Testis (tissue), 3 donors: ENCODE results near the gene TDRD1. TPM values are rescaled to one million over a fixed set of nuclear protein-coding genes. Genes with fewer than 3 reads are reported as not detected.

ENCODE experiments used
- DNase-seq: peaks from one replicate; pipeline ENCODE4 v3.0.0-alpha.2; 2019
- H3K27ac ChIP-seq, 2 donors: fragments of 200-600 bp; sonication (generic); one replicate each; pipeline ENCODE4 v1.5.1; 2019
- H3K27me3 ChIP-seq: fragments of 200-600 bp; sonication (generic); one replicate; pipeline ENCODE4 v1.5.1; 2019
- H3K36me3 ChIP-seq: fragments of 200-600 bp; sonication (generic); one replicate; pipeline ENCODE4 v1.5.1; 2017; ENCODE audit warnings: low read depth; ENCODE audit errors: missing control alignments
- H3K4me1 ChIP-seq: fragments of 200-600 bp; sonication (generic); one replicate; pipeline ENCODE4 v1.5.1; 2019
- H3K4me3 ChIP-seq, 2 donors: fragments of 200-600 bp; sonication (generic); one replicate each; pipeline ENCODE4 v1.5.1; 2017 to 2019
- H3K9me3 ChIP-seq: fragments of 200-600 bp; sonication (generic); one replicate; pipeline ENCODE4 v1.5.1; 2017
- CTCF ChIP-seq, 3 experiments: fragments of 450-650 bp in 2 of 3; fragments of 200-600 bp in 1 of 3; sonication (generic) in 1 of 3; IDR thresholded peaks; one replicate each; pipeline ENCODE4 v1.5.1; 2016 to 2019; ENCODE audit warnings: antibody characterized with exemption in 3 of 3, mild to moderate bottlenecking in 2 of 3, moderate library complexity in 1 of 3
- POLR2A ChIP-seq: fragments of 450-650 bp; IDR thresholded peaks from one replicate; pipeline ENCODE4 v1.6.1; 2017; ENCODE audit warnings: antibody characterized with exemption, mild to moderate bottlenecking, moderate library complexity
- WGBS, 2 donors: methylation state at CpG; one replicate each; pipeline ENCODE4 v1.1.5; 2018; 5-methylcytosine and 5-hydroxymethylcytosine counted together
- intact Hi-C: fragments of 100-400 bp; cut with DNase I; formaldehyde crosslinking; loops from one replicate; pipeline ENCODE4 v1.15.1; 2023; ENCODE audit warnings: low total_unique reads
- polyA plus RNA-seq: library from polyadenylated mRNA; stranded (reverse); fragments of 350-450 nt; fragmentation: Illumina TruSeq; extraction: RNeasy Lipid Tissue Mini Kit (QIAGEN cat#74804); gene quantifications from one replicate; pipeline ENCODE4 v1.2.3, GENCODE V29; 2014; ENCODE audit warnings: low read depth, low replicate concordance; ENCODE audit not compliant: insufficient read depth
- total RNA-seq, 2 donors: library from RNA; depleted of rRNA; stranded (reverse); fragments of >200 nt; gene quantifications; one replicate each; pipeline ENCODE4 v1.2.3, GENCODE V29; 2016

Gene TDRD1
- total and polyA plus RNA-seq, 3 donors from 2014 or later: 25.7 to 32.7 (median 32.3) TPM

- intact Hi-C loops: no loop called here
- WGBS, 2 donors: 59 to 63% methylated on average over 6 of the region's 6 CpGs
- peak; percentile 21 for DNase-seq
- no peaks in the 10 kb centered on the region for H3K9me3 ChIP-seq
- no peak overlapping the region for H3K27ac ChIP-seq
- H3K36me3 ChIP-seq: no peaks in the 10 kb centered on the region
- no peak for TF ChIP-seq CTCF (IDR thresholded peaks at IDR 0.05)
- TF ChIP-seq POLR2A: no peak
- H3K27me3 ChIP-seq: no peaks in the 10 kb centered on the region
- H3K4me1 ChIP-seq: no peaks in the 10 kb centered on the region
- no peak overlapping the region for H3K4me3 ChIP-seq
Measured at GRCh38 chr10:114265392-114266053, 86.4 kb downstream of the TDRD1 start.

GRCh38 chr10:114266521-114266920 lies 87.4 kb downstream of the TDRD1 start:
- Histone ChIP-seq H3K27ac (no peak overlapping the region), H3K9me3 (no peaks in the 10 kb centered on the region), H3K27me3 (no peaks in the 10 kb centered on the region), H3K36me3 (no peaks in the 10 kb centered on the region), H3K4me3 (no peak overlapping the region), H3K4me1 (no peaks in the 10 kb centered on the region)
- DNase-seq: no peak
- TF ChIP-seq CTCF (IDR thresholded peaks at IDR 0.05) (no peak), POLR2A (no peak)
- WGBS, 2 donors: 61 to 63% methylated on average over 5 of the region's 5 CpGs
- intact Hi-C loops: no loop called here

DNA sequence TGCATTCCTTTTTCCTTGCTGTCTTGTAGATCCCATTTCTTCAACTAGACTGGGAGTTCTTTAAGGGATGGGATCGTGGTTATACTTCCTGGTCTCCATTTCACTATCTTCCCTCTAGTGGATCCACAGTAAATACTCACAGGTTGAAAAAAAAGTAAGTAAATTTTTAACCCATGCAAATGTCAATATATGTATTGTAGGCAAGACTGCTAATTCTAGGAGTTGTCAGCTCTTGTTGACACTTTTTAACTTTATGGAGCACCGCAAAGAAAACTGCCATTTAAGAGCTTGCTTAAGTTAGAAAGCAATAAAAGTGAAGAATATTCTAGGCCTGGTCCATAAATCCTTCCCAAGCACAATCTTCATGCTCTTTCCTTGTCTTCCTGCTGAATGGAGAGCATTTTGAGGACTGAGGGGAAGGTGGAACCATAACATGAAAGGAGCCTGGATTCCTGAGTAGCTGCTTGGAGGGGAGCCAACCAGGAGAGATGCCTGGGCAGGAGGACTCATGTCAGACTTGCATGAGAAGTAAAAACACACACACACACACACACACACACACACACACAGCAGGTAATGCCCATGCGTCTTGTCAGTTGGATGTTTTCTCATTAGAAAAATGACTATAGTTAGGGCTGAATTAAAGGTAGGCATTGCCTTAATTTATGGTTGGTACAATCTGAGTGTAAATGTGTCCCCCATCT lies 92.1 kb downstream of the TDRD1 start:
- no peaks in the 10 kb centered on the region for H3K9me3 ChIP-seq
- H3K27me3 ChIP-seq: no peaks in the 10 kb centered on the region
- DNase-seq: no peak
- TF ChIP-seq POLR2A: no peak
- TF ChIP-seq CTCF (IDR thresholded peaks at IDR 0.05): no peak
- no peak overlapping the region for H3K4me3 ChIP-seq
- H3K4me1 ChIP-seq: no peaks in the 10 kb centered on the region
- intact Hi-C loops: no loop called here
- WGBS, 2 donors: 83 to 88% methylated on average over 3 of the region's 3 CpGs
- H3K27ac ChIP-seq: no peak overlapping the region
- no peaks in the 10 kb centered on the region for H3K36me3 ChIP-seq

DNA sequence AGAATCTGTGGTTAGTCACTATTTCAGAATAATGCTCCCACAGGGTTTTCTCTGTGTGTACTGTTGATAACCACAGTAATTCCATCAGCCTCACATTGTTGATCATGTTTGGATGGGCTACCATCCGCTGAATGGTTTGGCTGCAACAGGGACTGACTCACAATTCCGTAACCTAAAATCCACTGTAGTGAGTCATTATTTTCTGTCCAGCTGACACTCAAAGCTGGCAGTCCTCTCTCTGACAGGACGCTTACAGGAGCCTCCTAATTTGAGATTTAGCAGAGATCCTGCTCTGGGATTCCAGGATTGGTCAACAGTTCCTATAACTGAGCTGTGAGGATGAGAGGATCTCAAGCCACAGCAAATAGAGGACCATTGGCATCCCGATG lies 92.6 kb downstream of the TDRD1 start:
- TF ChIP-seq POLR2A: no peak
- no peak for TF ChIP-seq CTCF (IDR thresholded peaks at IDR 0.05)
- H3K4me1 ChIP-seq: no peaks in the 10 kb centered on the region
- no peak for DNase-seq
- H3K27ac ChIP-seq: no peak overlapping the region
- intact Hi-C loops: no loop called here
- H3K27me3 ChIP-seq: no peaks in the 10 kb centered on the region
- no peak overlapping the region for H3K4me3 ChIP-seq
- WGBS, 2 donors: 67 to 76% methylated on average over 4 of the region's 4 CpGs
- H3K36me3 ChIP-seq: no peaks in the 10 kb centered on the region
- H3K9me3 ChIP-seq: no peaks in the 10 kb centered on the region
